Breast epithelium (tissue), 4 donors: ENCODE data around the gene MAP3K7. TPM values are rescaled to one million over a fixed set of nuclear protein-coding genes. Genes with fewer than 3 reads are reported as not detected.

Experiments
- DNase-seq, 2 donors: peaks; one replicate each; pipeline ENCODE4 v3.0.0-alpha.2; 2019; ENCODE audit warnings: low spot score in 2 of 2
- H3K27ac ChIP-seq, 2 donors: fragments of 200-600 bp; sonication (generic) in 1 of 2; one replicate each; pipeline ENCODE4 v1.5.1; 2016 to 2019; ENCODE audit warnings: mild to moderate bottlenecking in 1 of 2
- H3K27me3 ChIP-seq, 2 donors: fragments of 200-600 bp; sonication (generic) in 1 of 2; one replicate each; pipeline versions ENCODE4 v1.5.1 to v1.6.0; 2017 to 2019; ENCODE audit warnings: control low read depth in 1 of 2, mild to moderate bottlenecking in 1 of 2
- H3K36me3 ChIP-seq: fragments of 200-600 bp; one replicate; pipeline ENCODE4 v1.5.1; 2019
- H3K4me1 ChIP-seq, 2 donors: fragments of 200-600 bp; sonication (generic); one replicate each; pipeline ENCODE4 v1.5.1; 2016 to 2019; ENCODE audit warnings: control low read depth in 1 of 2
- H3K4me3 ChIP-seq, 3 donors: fragments of 200-600 bp; sonication (generic); 1 replicate in 2 of 3; 2 replicates in 1 of 3; pipeline ENCODE4 v1.5.1; 2016 to 2019; ENCODE audit warnings: mild to moderate bottlenecking in 3 of 3, moderate library complexity in 2 of 3
- H3K9me3 ChIP-seq, 2 donors: fragments of 200-600 bp; sonication (generic) in 1 of 2; one replicate each; pipeline ENCODE4 v1.5.1; 2016 to 2019; ENCODE audit warnings: control low read depth in 1 of 2
- CTCF ChIP-seq, 3 donors: fragments of 450-650 bp; IDR thresholded peaks; one replicate each; pipeline ENCODE4 v1.5.1; 2016 to 2017; ENCODE audit warnings: antibody characterized with exemption in 3 of 3, mild to moderate bottlenecking in 3 of 3, moderate library complexity in 3 of 3
- POLR2A ChIP-seq: fragments of 450-650 bp; IDR thresholded peaks from one replicate; pipeline ENCODE4 v1.6.1; 2016; ENCODE audit warnings: antibody characterized with exemption, mild to moderate bottlenecking, moderate library complexity
- POLR2AphosphoS5 ChIP-seq, 3 donors: sonication (generic); formaldehyde crosslinking; IDR thresholded peaks; one replicate each; pipeline ENCODE4 v1.6.1; 2017; ENCODE audit warnings: antibody characterized with exemption in 3 of 3
- intact Hi-C: fragments of 100-400 bp; cut with DNase I; formaldehyde crosslinking; loops from one replicate; pipeline ENCODE4 v1.15.1; 2023; ENCODE audit warnings: low total_unique reads
- total RNA-seq, 3 donors: library from RNA; depleted of rRNA; stranded (reverse); fragments of >200 nt; gene quantifications; one replicate each; pipeline ENCODE4 v1.1.0, GENCODE V29; 2016

Gene MAP3K7
- total RNA-seq, 3 donors from 2014 or later: 26.2 to 52.4 (median 31.1) TPM

GRCh38 chr6:90578894-90579549 lies 7.8 kb downstream of the MAP3K7 start:
- Histone ChIP-seq H3K9me3 (no peaks in the 10 kb centered on the region), H3K4me1 (peaks cover 0 to under 1% of the 10 kb centered on the region in 2 donors), H3K36me3 (no peaks in the 10 kb centered on the region), H3K27me3 (no peaks in the 10 kb centered on the region), H3K27ac (peak overlapping the region in 1 of 2 donors; percentile 62), H3K4me3 (no peak overlapping the region)
- intact Hi-C loops: no loop called here
- no peak for TF ChIP-seq POLR2A
- no peak for TF ChIP-seq CTCF (IDR thresholded peaks at IDR 0.05)
- TF ChIP-seq POLR2AphosphoS5 (IDR thresholded peaks at IDR 0.05): no peak
- DNase-seq: peak in 1 of 2 donors; percentile 26

- TF ChIP-seq POLR2A: no peak
- TF ChIP-seq CTCF (IDR thresholded peaks at IDR 0.05): no peak
- no peak for TF ChIP-seq POLR2AphosphoS5 (IDR thresholded peaks at IDR 0.05)
- no peak overlapping the region for H3K4me3 ChIP-seq
- intact Hi-C loops: no loop called here
- H3K27me3 ChIP-seq: no peaks in the 10 kb centered on the region
- DNase-seq: no peak
- H3K27ac ChIP-seq: no peak overlapping the region
- H3K9me3 ChIP-seq: no peaks in the 10 kb centered on the region
- H3K36me3 ChIP-seq: peaks cover 7% of the 10 kb centered on the region
- H3K4me1 ChIP-seq: no peaks in the 10 kb centered on the region
These were observed 11.6 kb downstream of the MAP3K7 start for GRCh38 chr6:90575267-90575666.

GRCh38 chr6:90574610-90575009 lies 12.3 kb downstream of the MAP3K7 start:
- H3K4me1 ChIP-seq: no peaks in the 10 kb centered on the region
- peak overlapping the region in 1 of 2 donors; percentile 26 for H3K27ac ChIP-seq
- intact Hi-C loops: no loop called here
- no peaks in the 10 kb centered on the region for H3K27me3 ChIP-seq
- no peak for DNase-seq
- H3K36me3 ChIP-seq: peaks cover 7% of the 10 kb centered on the region
- TF ChIP-seq CTCF (IDR thresholded peaks at IDR 0.05) (no peak), POLR2A (no peak), POLR2AphosphoS5 (IDR thresholded peaks at IDR 0.05) (no peak)
- H3K4me3 ChIP-seq: no peak overlapping the region
- no peaks in the 10 kb centered on the region for H3K9me3 ChIP-seq

DNA sequence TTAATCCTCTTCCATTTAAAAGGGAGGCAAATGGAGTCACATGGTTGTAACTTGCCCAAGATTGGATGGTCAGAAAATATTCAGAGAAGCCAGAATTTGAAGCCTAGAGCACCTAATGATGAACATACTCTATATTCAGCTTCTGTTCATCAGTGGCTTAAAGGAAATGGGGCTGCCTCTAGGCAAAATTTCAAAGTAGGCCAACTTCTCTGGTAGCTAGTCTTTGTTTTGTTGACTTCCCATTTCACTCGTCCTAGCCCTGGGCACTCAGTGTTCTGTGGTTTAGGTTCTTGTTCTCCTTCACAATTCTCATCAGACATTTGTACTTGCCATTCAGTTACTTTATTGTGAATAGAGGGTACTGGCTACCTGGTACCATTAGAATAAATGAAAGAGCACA lies 13.2 kb downstream of the MAP3K7 start:
- TF ChIP-seq POLR2AphosphoS5 (IDR thresholded peaks at IDR 0.05) (no peak), POLR2A (no peak), CTCF (IDR thresholded peaks at IDR 0.05) (no peak)
- intact Hi-C loops: no loop called here
- Histone ChIP-seq H3K36me3 (peaks cover 7% of the 10 kb centered on the region), H3K27me3 (no peaks in the 10 kb centered on the region), H3K4me1 (no peaks in the 10 kb centered on the region), H3K9me3 (no peaks in the 10 kb centered on the region), H3K27ac (peak overlapping the region in 1 of 2 donors; percentile 26), H3K4me3 (no peak overlapping the region)
- peak in 1 of 2 donors; percentile 35 for DNase-seq

DNA sequence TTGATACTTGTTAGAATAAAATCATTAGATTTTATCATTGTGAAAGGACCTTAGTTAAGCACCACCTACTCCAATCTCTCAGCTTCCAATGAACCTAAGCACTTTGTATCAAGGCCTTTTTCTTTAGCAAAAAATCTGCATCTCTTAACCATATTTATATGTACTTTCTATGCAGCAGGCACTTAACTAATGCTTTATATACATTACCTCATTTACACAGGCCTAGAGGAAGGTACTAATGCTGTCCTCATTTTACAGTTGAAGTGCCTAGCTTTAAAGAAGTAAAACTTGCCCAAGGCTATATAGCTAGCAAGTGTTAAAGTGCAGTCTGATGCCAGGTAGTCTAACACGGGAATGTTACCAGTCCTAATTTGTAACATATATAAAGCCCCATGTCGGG lies 14.0 kb downstream of the MAP3K7 start:
- Histone ChIP-seq H3K4me1 (no peaks in the 10 kb centered on the region), H3K27ac (no peak overlapping the region), H3K36me3 (peaks cover 7% of the 10 kb centered on the region), H3K4me3 (no peak overlapping the region), H3K27me3 (no peaks in the 10 kb centered on the region), H3K9me3 (no peaks in the 10 kb centered on the region)
- TF ChIP-seq CTCF (IDR thresholded peaks at IDR 0.05): no peak
- no peak for TF ChIP-seq POLR2AphosphoS5 (IDR thresholded peaks at IDR 0.05)
- no peak for DNase-seq
- intact Hi-C loops: no loop called here
